ENCODE data around the gene GPR149.
"Not testable (repeated sequence)": the region's sequence is repeated elsewhere in the genome, so short reads cannot be mapped to it uniquely, and the experiment has no call there.

Gene GPR149

GRCh38 chr3:154430014-154430413, at the start of gene GPR149:
TSS of gene GPR149 (minus strand) at chr3:154430190. CDS start at chr3:154429615, 575 bp downstream.
- peak; percentile 6 for DNase-seq

- DNase-seq = no peak
These were observed 43.8 kb upstream of the GPR149 start for GRCh38 chr3:154473769-154474168.

GRCh38 chr3:154469585-154469984, 39.6 kb upstream of the GPR149 start:
- no peak for DNase-seq

GRCh38 chr3:154464440-154465190, 34.6 kb upstream of the GPR149 start:
- no peak for DNase-seq

- DNase-seq = no peak
These were observed 28.6 kb upstream of the GPR149 start for GRCh38 chr3:154458560-154458959.

GRCh38 chr3:154439081-154439480, 9.1 kb upstream of the GPR149 start:
- not testable (repeated sequence) for DNase-seq

GRCh38 chr3:154431043-154431442, 1.1 kb upstream of the GPR149 start:
- no peak for DNase-seq

GRCh38 chr3:154428286-154429206, 1.4 kb downstream of the GPR149 start:
- DNase-seq = peak; percentile 35

- peak; percentile 30 for DNase-seq
These were observed 2.2 kb downstream of the GPR149 start for GRCh38 chr3:154427685-154428285.

GRCh38 chr3:154422694-154423093, 7.3 kb downstream of the GPR149 start:
- no peak for DNase-seq

GRCh38 chr3:154421083-154421482, 8.9 kb downstream of the GPR149 start:
- DNase-seq = no peak

GRCh38 chr3:154398084-154398967, 31.7 kb downstream of the GPR149 start:
- DNase-seq = no peak

- DNase-seq = no peak
These were observed 40.1 kb downstream of the GPR149 start for GRCh38 chr3:154389861-154390260.

- DNase-seq = no peak
These were observed 45.5 kb downstream of the GPR149 start for GRCh38 chr3:154384479-154384878.

GRCh38 chr3:154378311-154378710, 51.7 kb downstream of the GPR149 start:
- no peak for DNase-seq

GRCh38 chr3:154367221-154367620, 62.8 kb downstream of the GPR149 start:
- DNase-seq = no peak

GRCh38 chr3:154364849-154365248, 65.1 kb downstream of the GPR149 start:
- no peak for DNase-seq

- DNase-seq = no peak
These were observed 68.9 kb downstream of the GPR149 start for GRCh38 chr3:154361099-154361498.

- no peak for DNase-seq
These were observed 74.0 kb downstream of the GPR149 start for GRCh38 chr3:154356009-154356408.

GRCh38 chr3:154349223-154349622, 80.8 kb downstream of the GPR149 start:
- no peak for DNase-seq

- DNase-seq = no peak
These were observed 84.4 kb downstream of the GPR149 start for GRCh38 chr3:154345422-154346122.

GRCh38 chr3:154338570-154338969, 91.4 kb downstream of the GPR149 start:
- no peak for DNase-seq

Measured in NCI-H2107 (cell line).